Stimulated activated CD8-positive, alpha-beta memory T cell treated with anti-CD3 and anti-CD28 coated beads, Interleukin-2, amount 100 ng/mL, for 48 hours (primary cell): ENCODE measurements around the gene DSE.
"Not testable (repeated sequence)": the region's sequence is repeated elsewhere in the genome, so short reads cannot be mapped to it uniquely, and the experiment has no call there.

ENCODE experiments used
- DNase-seq, 2 donors: peaks; one replicate each; pipeline ENCODE4 v3.0.0-alpha.2; 2020; ENCODE audit warnings: low read depth in 2 of 2

Gene DSE

GRCh38 chr6:116370760-116371119 is at the start of gene DSE:
Gene DSE (plus strand): TSS chr6:116370947. CDS start chr6:116399251, 28,304 bp downstream.
- peak; percentile 44 to 51 for DNase-seq

GRCh38 chr6:116321933-116322332 is 48.8 kb upstream of the DSE start:
- DNase-seq: not testable (repeated sequence)

DNA sequence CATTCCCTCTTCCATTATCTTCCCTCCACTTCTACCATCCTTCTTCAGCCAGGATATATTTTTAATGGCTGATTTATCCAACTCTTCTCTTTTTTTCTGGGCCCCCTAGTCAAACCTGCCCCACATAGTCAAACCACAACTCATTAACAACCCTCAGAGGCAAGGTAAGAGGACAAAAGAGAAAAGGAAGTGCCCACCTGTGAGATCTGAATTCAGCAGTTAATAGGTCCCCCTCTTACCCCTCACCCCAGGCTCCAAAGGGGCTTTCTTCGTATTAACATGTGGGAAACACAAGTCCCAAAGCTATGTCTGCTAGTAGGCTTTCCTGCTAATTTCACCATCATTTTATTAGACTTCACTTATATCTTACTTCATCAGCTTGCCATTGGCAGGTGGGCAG is 46.9 kb upstream of the DSE start:
- no peak for DNase-seq

GRCh38 chr6:116325634-116326132 is 45.1 kb upstream of the DSE start:
- DNase-seq: not testable (repeated sequence)

DNA sequence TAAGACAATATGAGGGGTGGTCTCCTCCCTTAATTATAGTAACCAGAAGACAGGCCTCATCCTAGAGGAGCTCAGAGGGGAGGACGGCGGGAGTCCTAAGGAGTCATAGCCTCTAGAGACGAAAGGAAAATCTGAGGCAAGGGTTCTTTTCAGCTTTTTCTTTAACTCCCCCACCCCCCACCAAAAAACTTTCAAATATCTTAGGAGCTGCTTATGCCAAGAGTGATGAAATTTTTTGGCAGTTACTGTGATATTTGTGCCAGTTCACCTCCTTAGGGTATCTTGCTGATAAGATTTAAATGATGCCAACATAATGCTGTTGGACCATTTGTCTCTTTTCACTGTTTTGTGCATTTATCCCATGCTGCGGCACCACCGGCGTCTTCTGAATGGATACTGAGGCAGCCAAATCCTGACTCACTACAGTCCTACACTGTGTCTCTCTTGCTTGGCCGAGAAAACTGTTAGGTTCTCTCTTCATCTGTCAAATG is 44.5 kb upstream of the DSE start:
- no peak for DNase-seq

DNA sequence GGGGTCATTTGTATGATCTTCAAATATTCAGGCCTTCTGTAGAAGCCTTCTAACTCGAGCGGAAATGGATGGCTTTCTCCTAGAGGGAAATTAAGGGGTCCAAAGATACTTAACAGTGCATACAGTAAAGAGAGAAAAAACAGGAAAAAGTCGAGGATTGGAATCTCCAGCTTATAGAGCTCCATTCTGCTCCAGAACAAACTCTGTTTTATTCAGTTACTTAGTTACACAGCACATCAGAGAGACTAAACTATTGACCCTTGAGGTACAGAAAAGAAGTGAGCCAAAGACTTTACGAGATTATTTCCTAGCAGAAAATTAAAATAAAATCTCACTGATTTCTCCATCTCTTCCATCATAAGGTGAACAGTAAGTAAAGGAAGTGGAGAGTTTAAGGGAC is 43.8 kb upstream of the DSE start:
- DNase-seq: no peak

GRCh38 chr6:116327803-116328527 is 42.8 kb upstream of the DSE start:
- no peak for DNase-seq

DNA sequence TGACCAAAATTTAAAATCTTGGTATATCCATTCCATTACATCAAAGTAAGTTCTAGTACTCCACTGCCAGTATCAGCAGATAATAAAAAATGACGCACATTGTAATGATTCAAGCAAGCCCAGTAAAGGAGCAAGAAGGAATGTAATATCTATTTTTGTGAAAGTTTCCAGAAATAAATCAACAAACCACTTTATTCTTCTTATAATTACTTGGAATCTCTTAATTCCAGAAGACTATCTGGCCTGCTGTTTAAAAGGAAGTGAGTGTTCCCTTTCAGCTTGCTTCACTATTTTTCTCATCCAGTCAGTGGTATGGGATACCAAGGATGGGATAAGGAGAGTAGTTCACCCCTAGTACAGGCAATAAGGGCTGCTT is 42.2 kb upstream of the DSE start:
- no peak for DNase-seq

DNA sequence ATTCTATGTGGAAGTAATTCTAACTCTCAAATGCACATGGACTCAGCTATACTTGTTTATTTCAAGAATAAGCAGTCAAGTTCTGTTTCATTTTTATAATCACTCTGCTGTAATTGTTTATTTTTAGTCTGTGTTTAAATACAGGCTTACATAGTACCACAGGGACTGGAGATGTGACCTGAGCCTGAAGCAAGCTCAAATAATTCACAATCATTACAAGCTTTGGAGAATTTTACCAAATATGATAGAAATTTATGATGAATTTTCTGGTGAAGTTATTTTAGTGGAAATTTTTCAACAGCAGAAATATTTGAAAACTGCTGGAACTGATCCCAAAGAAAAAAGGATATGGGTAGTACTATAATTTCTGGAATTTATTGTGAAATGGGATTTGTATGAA is 41.6 kb upstream of the DSE start:
- no peak for DNase-seq

GRCh38 chr6:116330511-116330910 is 40.2 kb upstream of the DSE start:
- DNase-seq: no peak

- DNase-seq: no peak
Observed at GRCh38 chr6:116332096-116332495, 38.7 kb upstream of the DSE start.

GRCh38 chr6:116334638-116335409 is 35.9 kb upstream of the DSE start:
- not testable (repeated sequence) for DNase-seq

GRCh38 chr6:116335612-116336215 is 35.0 kb upstream of the DSE start:
- no peak for DNase-seq

- no peak for DNase-seq
Observed at GRCh38 chr6:116338943-116339342, 31.8 kb upstream of the DSE start.

GRCh38 chr6:116340625-116341024 is 30.1 kb upstream of the DSE start:
- not testable (repeated sequence) for DNase-seq

DNA sequence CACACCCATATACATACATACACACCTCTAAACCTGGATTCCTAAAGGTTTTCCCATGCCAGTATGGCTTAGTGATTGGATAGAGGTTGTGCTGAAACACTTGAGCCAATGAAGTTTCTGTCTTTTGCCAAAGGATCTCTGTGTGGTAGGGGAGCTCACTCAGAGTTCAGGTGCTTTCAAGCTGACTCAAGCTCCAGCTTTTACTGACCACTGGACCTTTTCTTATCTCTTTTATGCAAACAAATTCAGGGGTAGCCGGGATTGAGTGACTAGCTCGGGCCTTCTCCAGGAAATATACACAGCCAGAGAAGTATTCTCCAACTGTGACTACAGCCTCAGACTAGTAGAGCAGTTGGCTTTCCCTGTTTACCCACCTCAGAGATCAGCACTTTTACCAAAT is 21.5 kb upstream of the DSE start:
- DNase-seq: no peak

- no peak for DNase-seq
Observed at GRCh38 chr6:116351101-116351500, 19.6 kb upstream of the DSE start.

DNA sequence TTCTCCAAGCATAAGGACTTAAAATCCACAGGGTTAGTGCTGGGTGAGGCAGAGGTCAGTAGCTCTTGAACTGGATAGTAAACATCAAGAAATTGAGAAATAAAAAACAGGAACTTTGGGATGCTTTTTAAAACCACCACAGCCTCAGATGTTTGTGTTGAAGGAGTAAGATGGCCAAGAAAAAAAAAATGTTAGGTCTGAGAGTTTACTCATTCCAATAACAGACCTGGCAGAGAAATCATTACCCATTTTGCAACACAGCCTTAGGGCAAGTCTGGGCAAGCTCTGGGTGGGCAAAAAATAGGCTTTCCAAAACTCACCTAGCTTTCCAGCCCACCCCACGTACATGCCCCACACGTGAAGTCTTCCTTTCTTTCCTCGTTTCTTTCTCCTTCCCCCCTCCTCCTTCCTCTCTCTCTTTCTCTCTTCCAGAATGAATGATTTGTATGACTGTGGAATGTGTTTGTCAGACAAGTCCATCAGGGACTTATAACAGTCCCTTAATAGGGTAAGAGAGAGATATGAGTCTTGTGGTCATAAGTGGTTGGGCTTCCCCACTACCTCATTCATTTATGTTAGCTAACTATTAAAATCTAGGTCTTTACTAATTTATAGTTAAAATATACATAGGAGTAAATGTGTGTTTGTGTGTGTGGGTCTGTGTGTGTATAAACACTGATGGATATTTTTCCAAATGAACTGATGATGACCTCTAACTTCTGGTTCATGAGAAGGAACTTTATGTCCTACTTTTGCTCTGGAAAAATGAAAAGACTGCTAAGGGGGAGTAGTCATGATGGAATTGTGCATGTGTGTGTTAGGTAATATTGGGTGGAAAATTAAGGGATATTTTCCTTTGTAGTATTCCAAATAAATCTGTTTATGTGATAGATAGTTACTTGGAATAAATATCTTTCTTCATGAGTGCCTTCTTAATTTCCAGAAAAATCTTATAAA is 18.0 kb upstream of the DSE start:
- DNase-seq: no peak

GRCh38 chr6:116354236-116354635 is 16.5 kb upstream of the DSE start:
- no peak for DNase-seq

DNA sequence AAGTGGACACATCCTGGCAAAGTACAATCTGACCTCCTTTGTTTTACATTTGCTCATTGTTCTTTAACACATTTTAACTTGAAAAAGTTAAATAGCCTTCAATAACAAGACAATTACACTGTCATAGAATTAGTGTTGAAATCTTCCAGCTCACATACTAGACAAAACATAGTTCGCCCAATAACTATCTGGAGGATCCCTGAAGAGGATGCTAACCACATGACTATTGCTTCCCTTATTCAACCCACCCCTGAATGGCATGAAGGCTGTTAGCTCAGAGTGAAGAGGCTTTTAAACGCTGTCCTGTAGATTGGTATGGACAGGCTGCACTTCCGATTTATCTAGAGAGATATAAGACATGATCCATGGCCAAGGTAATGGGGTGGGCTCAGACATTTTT is 15.0 kb upstream of the DSE start:
- no peak for DNase-seq

DNA sequence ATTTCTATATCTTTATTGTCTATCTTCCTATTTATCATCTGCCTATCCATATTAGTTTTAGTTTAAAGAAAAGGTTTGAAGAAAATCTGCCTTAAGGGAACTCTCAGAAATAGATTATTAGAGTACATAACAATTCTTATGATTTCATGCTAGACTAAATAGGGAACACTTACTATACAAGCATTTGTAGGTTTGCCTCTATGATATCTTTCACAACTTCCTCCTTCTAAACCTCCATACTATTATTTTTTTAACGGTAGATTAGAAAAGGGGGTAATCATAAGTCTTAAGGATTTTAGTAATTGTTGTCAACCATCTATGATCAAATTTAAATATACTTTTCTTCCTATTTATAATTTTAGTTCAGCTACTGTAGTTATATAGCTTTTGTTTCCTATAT is 11.6 kb upstream of the DSE start:
- no peak for DNase-seq
